H9 (cell line): ENCODE measurements around the gene FILIP1. TPM values are rescaled to one million over a fixed set of nuclear protein-coding genes. Genes with fewer than 3 reads are reported as not detected.

Source experiments
- DNase-seq: peaks from one replicate; pipeline ENCODE4 v3.0.0-alpha.2; 2017
- H2AFZ ChIP-seq: one replicate; pipeline ENCODE4 v1.6.1; 2013; ENCODE audit warnings: mild to moderate bottlenecking, low read length, control low read depth, moderate library complexity
- H2AK5ac ChIP-seq: 2 replicates; pipeline ENCODE4 v1.6.1; 2013; ENCODE audit warnings: low read length, control low read depth, mixed read lengths; ENCODE audit not compliant: insufficient read length
- H2BK120ac ChIP-seq: one replicate; pipeline ENCODE4 v1.6.1; 2013; ENCODE audit warnings: low read depth, mild to moderate bottlenecking, low read length, control low read depth, inconsistent platforms; ENCODE audit not compliant: poor library complexity, severe bottlenecking
- H2BK12ac ChIP-seq: 2 replicates; pipeline ENCODE4 v1.6.1; 2013; ENCODE audit warnings: low read length, control low read depth, mixed read lengths, low read depth; ENCODE audit not compliant: insufficient read length
- H2BK15ac ChIP-seq: 2 replicates; pipeline ENCODE4 v1.6.1; 2013; ENCODE audit warnings: low read depth, low read length, control low read depth
- H2BK20ac ChIP-seq: one replicate; pipeline ENCODE4 v1.6.1; 2013; ENCODE audit warnings: low read depth, mild to moderate bottlenecking, low read length, control low read depth, inconsistent platforms; ENCODE audit not compliant: poor library complexity, severe bottlenecking
- H2BK5ac ChIP-seq: 2 replicates; pipeline ENCODE4 v1.6.1; 2013; ENCODE audit warnings: low read length, control low read depth, mixed read lengths; ENCODE audit not compliant: insufficient read length
- H3K14ac ChIP-seq: 2 replicates; pipeline ENCODE4 v1.6.1; 2013; ENCODE audit warnings: low read length, control low read depth; ENCODE audit not compliant: insufficient read depth
- H3K18ac ChIP-seq: 2 replicates; pipeline ENCODE4 v1.6.1; 2013; ENCODE audit warnings: low read depth, mild to moderate bottlenecking, mixed read lengths, low read length, control low read depth; ENCODE audit not compliant: insufficient read length
- H3K23ac ChIP-seq: 2 replicates; pipeline ENCODE4 v1.6.1; 2013; ENCODE audit warnings: low read length, control low read depth, mixed read lengths, low read depth; ENCODE audit not compliant: insufficient read length
- H3K23me2 ChIP-seq: 2 replicates; pipeline ENCODE4 v1.6.1; 2013; ENCODE audit warnings: low read depth, mild to moderate bottlenecking, mixed read lengths, low read length, control low read depth; ENCODE audit not compliant: insufficient read length, poor library complexity, severe bottlenecking
- H3K27ac ChIP-seq: 2 replicates; pipeline ENCODE4 v1.5.1; 2013; ENCODE audit warnings: low read length, control low read depth, mixed read lengths, low read depth; ENCODE audit not compliant: insufficient read length
- H3K27me3 ChIP-seq: 2 replicates; pipeline ENCODE4 v1.6.1; 2013; ENCODE audit warnings: low read length, control low read depth, inconsistent platforms; ENCODE audit not compliant: insufficient read depth
- H3K4ac ChIP-seq: 2 replicates; pipeline ENCODE4 v1.6.1; 2013; ENCODE audit warnings: low read depth, mild to moderate bottlenecking, control low read depth, inconsistent platforms, low read length, moderate library complexity
- H3K4me1 ChIP-seq: 2 replicates; pipeline ENCODE4 v1.6.1; 2013; ENCODE audit warnings: low read length, control low read depth, inconsistent platforms; ENCODE audit not compliant: insufficient read depth
- H3K4me2 ChIP-seq: 2 replicates; pipeline ENCODE4 v1.6.1; 2013; ENCODE audit warnings: low read length, control low read depth, mixed read lengths; ENCODE audit not compliant: insufficient read length, insufficient read depth
- H3K56ac ChIP-seq: 2 replicates; pipeline ENCODE4 v1.6.1; 2013; ENCODE audit warnings: low read depth, mild to moderate bottlenecking, mixed read lengths, low read length, control low read depth; ENCODE audit not compliant: insufficient read length
- H3K79me1 ChIP-seq: 2 replicates; pipeline ENCODE4 v1.6.1; 2013; ENCODE audit warnings: low read depth, mild to moderate bottlenecking, moderate library complexity, low read length, control low read depth, inconsistent platforms; ENCODE audit not compliant: insufficient read depth, poor library complexity, severe bottlenecking
- H3K79me2 ChIP-seq: 2 replicates; pipeline ENCODE4 v1.6.1; 2013; ENCODE audit warnings: low read length, control low read depth, inconsistent platforms; ENCODE audit not compliant: insufficient read depth
- H3K9ac ChIP-seq: 2 replicates; pipeline ENCODE4 v1.6.1; 2013; ENCODE audit warnings: low read length, control low read depth, mixed read lengths; ENCODE audit not compliant: insufficient read length; ENCODE audit errors: extremely low read depth
- H3K9me3 ChIP-seq: one replicate; pipeline ENCODE4 v1.6.1; 2013; ENCODE audit warnings: low read depth, low read length, inconsistent platforms; ENCODE audit not compliant: control insufficient read depth
- H3T11ph ChIP-seq: one replicate; pipeline ENCODE4 v1.6.1; 2013; ENCODE audit warnings: mild to moderate bottlenecking, low read length, control low read depth, inconsistent platforms
- H4K20me1 ChIP-seq: one replicate; pipeline ENCODE4 v1.6.1; 2013; ENCODE audit not compliant: control insufficient read depth, insufficient read length, insufficient read depth
- H4K5ac ChIP-seq: 2 replicates; pipeline ENCODE4 v1.6.1; 2013; ENCODE audit warnings: low read depth, mild to moderate bottlenecking, mixed read lengths, low read length, control low read depth; ENCODE audit not compliant: insufficient read length
- H4K8ac ChIP-seq: replicated peaks from 2 replicates; pipeline ENCODE4 v1.6.1; 2013; ENCODE audit warnings: low read length, control low read depth, mixed read lengths, low read depth; ENCODE audit not compliant: insufficient read length
- H4K91ac ChIP-seq: 2 replicates; pipeline ENCODE4 v1.6.1; 2013; ENCODE audit warnings: low read depth, mild to moderate bottlenecking, moderate library complexity, mixed read lengths, low read length, control low read depth; ENCODE audit not compliant: insufficient read length
- H3K27ac Mint-ChIP-seq, 3 experiments: 2 replicates in 2 of 3; 3 replicates in 1 of 3; pipeline ENCODE4 v1.8.0; 2020 to 2021; ENCODE audit warnings: mixed read lengths in 3 of 3, mild to moderate bottlenecking in 1 of 3, moderate library complexity in 1 of 3
- H3K27me3 Mint-ChIP-seq: 2 replicates; pipeline ENCODE4 v1.8.0; 2021; ENCODE audit warnings: low read depth, mild to moderate bottlenecking, moderate library complexity, mixed read lengths
- H3K36me3 Mint-ChIP-seq, 3 experiments: 2 replicates in 2 of 3; 3 replicates in 1 of 3; pipeline ENCODE4 v1.8.0; 2020 to 2021; ENCODE audit warnings: low read depth in 3 of 3, mixed read lengths in 3 of 3; ENCODE audit not compliant: insufficient read depth in 1 of 3
- H3K4me1 Mint-ChIP-seq, 2 experiments: 2 replicates each; pipeline ENCODE4 v1.8.0; 2020; ENCODE audit warnings: mixed read lengths in 2 of 2
- H3K4me3 Mint-ChIP-seq, 2 experiments: 2 replicates in 1 of 2; 3 replicates in 1 of 2; pipeline ENCODE4 v1.8.0; 2020 to 2021; ENCODE audit warnings: mild to moderate bottlenecking in 2 of 2, mixed read lengths in 2 of 2, moderate library complexity in 1 of 2
- H3K9me3 Mint-ChIP-seq, 2 experiments: 2 replicates in 1 of 2; 3 replicates in 1 of 2; pipeline ENCODE4 v1.8.0; 2020; ENCODE audit warnings: mild to moderate bottlenecking in 2 of 2, mixed read lengths in 2 of 2, moderate library complexity in 1 of 2
- CTCF ChIP-seq: fragments of 200-600 bp; sonication (generic); conservative IDR thresholded peaks from 3 replicates; pipeline ENCODE4 v1.8.0; 2021; ENCODE audit warnings: antibody characterized with exemption, mild to moderate bottlenecking
- WGBS: extraction: QIAGEN DNeasy Blood & Tissue Kit; methylation state at CpG from one replicate; pipeline ENCODE4 v1.1.7; 2013; ENCODE audit warnings: missing lambda C conversion rate, low lambda C conversion rate, mixed read lengths; ENCODE audit not compliant: insufficient read length; ENCODE audit errors: extremely low coverage; 5-methylcytosine and 5-hydroxymethylcytosine counted together
- total RNA-seq: library from RNA; stranded (reverse); gene quantifications from 2 replicates; pipeline ENCODE4 v1.2.1, GENCODE V29; 2021

FILIP1 gene
- total RNA-seq, 1 experiment from 2014 or later = 10.5 TPM

- H3K27me3 Mint-ChIP-seq = no peaks in the 10 kb centered on the region
- no peak for TF ChIP-seq CTCF
- no CpG with 5 or more reads among the region's 4 CpGs for WGBS
Observed at GRCh38 chr6:75458895-75459294, 34.7 kb downstream of the FILIP1 start.

More at GRCh38 chr6:75458895-75459294, 34.7 kb downstream of the FILIP1 start:
- no peak overlapping the region for H4K8ac ChIP-seq
- DNase-seq = no peak
- H3K27ac Mint-ChIP-seq = no peak overlapping the region
- H3T11ph ChIP-seq = no peak overlapping the region
- H2AFZ ChIP-seq = no peak overlapping the region
- no peak overlapping the region for H3K4ac ChIP-seq
- no peak overlapping the region for H3K18ac ChIP-seq
- no peaks in the 10 kb centered on the region for H3K9me3 Mint-ChIP-seq
- no peak overlapping the region for H3K4me3 Mint-ChIP-seq
- H4K5ac ChIP-seq = no peak overlapping the region
- no peak overlapping the region for H2BK15ac ChIP-seq
- H3K9me3 ChIP-seq = no peaks in the 10 kb centered on the region
- H3K56ac ChIP-seq = no peak overlapping the region
- no peak overlapping the region for H3K14ac ChIP-seq
- no peaks in the 10 kb centered on the region; a peak in 1 of 7 replicates for H3K36me3 Mint-ChIP-seq
- H2AK5ac ChIP-seq = no peak overlapping the region
- no peak overlapping the region for H3K4me2 ChIP-seq
- no peaks in the 10 kb centered on the region for H3K4me1 ChIP-seq
- H2BK12ac ChIP-seq = no peak overlapping the region
- H3K23me2 ChIP-seq = no peaks in the 10 kb centered on the region
- H2BK5ac ChIP-seq = no peak overlapping the region
- no peak overlapping the region for H2BK120ac ChIP-seq
- H3K9ac ChIP-seq = no peak overlapping the region
- no peak overlapping the region for H3K27ac ChIP-seq
- no peak overlapping the region for H4K91ac ChIP-seq
- no peaks in the 10 kb centered on the region for H3K79me2 ChIP-seq
- no peaks in the 10 kb centered on the region for H4K20me1 ChIP-seq
- no peaks in the 10 kb centered on the region for H3K27me3 ChIP-seq
- H2BK20ac ChIP-seq = no peak overlapping the region
- no peaks in the 10 kb centered on the region for H3K79me1 ChIP-seq
- no peaks in the 10 kb centered on the region for H3K4me1 Mint-ChIP-seq
- no peak overlapping the region for H3K23ac ChIP-seq
